B cell (primary cell): Measurements from ENCODE around the gene CBX8. TPM values are rescaled to one million over a fixed set of nuclear protein-coding genes. Genes with fewer than 3 reads are reported as not detected.
A peak's percentile ranks its signal among the peaks of the same experiment; 100 is the strongest.

Experiments used
- ATAC-seq: fragments of 200-7000 bp; cut with Tn5 transposase; one replicate; pipeline ENCODE4 v1.10.0; 2021; ENCODE audit warnings: low read depth, mild to moderate bottlenecking, moderate number of reproducible peaks, moderate library complexity
- CTCF ChIA-PET: fragments of 350-600 bp; sonication (Branson Sonifier 250); formaldehyde crosslinking; loops from one replicate; lab custom pipeline; 2021; ENCODE audit warnings: antibody characterized with exemption, inconsistent platforms; lab: Charles Lee
- POLR2A ChIA-PET: fragments of 350-600 bp; sonication (Branson Sonifier 250); formaldehyde crosslinking; loops from one replicate; lab custom pipeline; 2021; ENCODE audit warnings: antibody characterized with exemption; lab: Charles Lee
- DNase-seq: peaks from one replicate; pipeline ENCODE4 v3.0.0; 2013
- H2AFZ ChIP-seq: 2 replicates; pipeline ENCODE4 v1.6.1; 2012; ENCODE audit warnings: mild to moderate bottlenecking, low read depth, low read length; ENCODE audit not compliant: insufficient read depth, poor library complexity, severe bottlenecking
- H3K27ac ChIP-seq, 2 donors: 1 replicate in 1 of 2; 2 replicates in 1 of 2; pipeline ENCODE4 v1.5.1; 2012 to 2013; ENCODE audit warnings: low read length in 2 of 2, mild to moderate bottlenecking in 2 of 2, moderate library complexity in 1 of 2
- H3K27me3 ChIP-seq, 4 experiments: fragments of 200-600 bp in 1 of 4; sonication (generic) in 1 of 4; replicated peaks in 1 of 4; 1 replicate in 2 of 4; 2 replicates in 2 of 4; pipeline versions ENCODE4 v1.6.1 to v1.7.0; 2013 to 2016; ENCODE audit warnings: low read length in 3 of 4, mild to moderate bottlenecking in 2 of 4, mixed read lengths in 1 of 4, moderate library complexity in 1 of 4; ENCODE audit not compliant: insufficient read depth in 4 of 4, control insufficient read depth in 3 of 4; ENCODE audit errors: control extremely low read depth in 1 of 4
- H3K36me3 ChIP-seq, 2 experiments: replicated peaks in 1 of 2; 1 replicate in 1 of 2; 2 replicates in 1 of 2; pipeline versions ENCODE4 v1.6.1 to v1.7.1; 2013; ENCODE audit warnings: low read length in 1 of 2; ENCODE audit not compliant: insufficient read depth in 2 of 2, control insufficient read depth in 1 of 2; ENCODE audit errors: control extremely low read depth in 1 of 2, extremely low read depth in 1 of 2
- H3K4me1 ChIP-seq, 2 donors: fragments of 200-600 bp in 1 of 2; sonication (generic) in 1 of 2; 1 replicate in 1 of 2; 2 replicates in 1 of 2; pipeline versions ENCODE4 v1.5.1 to v1.6.1; 2013 to 2017; ENCODE audit warnings: low read length in 2 of 2; ENCODE audit not compliant: control insufficient read depth in 2 of 2, insufficient read depth in 2 of 2
- H3K4me2 ChIP-seq: replicated peaks from 2 replicates; pipeline ENCODE3; 2012; ENCODE audit warnings: mild to moderate bottlenecking, low read depth, low read length; ENCODE audit not compliant: poor library complexity, severe bottlenecking
- H3K4me3 ChIP-seq, 5 experiments: fragments of 200-600 bp in 1 of 5; sonication (generic) in 1 of 5; 1 replicate in 3 of 5; 2 replicates in 2 of 5; pipeline versions ENCODE4 v1.5.1 to v1.7.0; 2011 to 2016; ENCODE audit warnings: low read length in 4 of 5, mild to moderate bottlenecking in 4 of 5, low read depth in 2 of 5, control low read depth in 1 of 5, moderate library complexity in 1 of 5; ENCODE audit not compliant: insufficient read depth in 1 of 5; ENCODE audit errors: control extremely low read depth in 1 of 5, extremely low read depth in 1 of 5
- H3K79me2 ChIP-seq: fragments of 200-600 bp; sonication (generic); one replicate; pipeline ENCODE4 v1.6.0; 2016; ENCODE audit warnings: low read length; ENCODE audit not compliant: control insufficient read depth, insufficient read depth
- H3K9ac ChIP-seq: fragments of 200-600 bp; sonication (generic); 2 replicates; pipeline ENCODE4 v1.6.1; 2017; ENCODE audit warnings: mild to moderate bottlenecking, low read length, moderate library complexity
- H3K9me3 ChIP-seq, 3 donors: one replicate each; pipeline versions ENCODE4 v1.6.1 to v1.7.1; 2013; ENCODE audit warnings: low read length in 2 of 3; ENCODE audit not compliant: control insufficient read depth in 2 of 3, insufficient read depth in 1 of 3; ENCODE audit errors: control extremely low read depth in 1 of 3
- H4K20me1 ChIP-seq: 2 replicates; pipeline ENCODE4 v1.6.0; 2012; ENCODE audit warnings: mild to moderate bottlenecking, low read length; ENCODE audit not compliant: insufficient read depth, control insufficient read depth, poor library complexity, severe bottlenecking
- H3K27ac Mint-ChIP-seq: one replicate; pipeline ENCODE4 v1.8.0; 2021; ENCODE audit warnings: mixed read lengths
- H3K27me3 Mint-ChIP-seq: one replicate; pipeline ENCODE4 v1.8.0; 2021; ENCODE audit warnings: mixed read lengths
- H3K4me1 Mint-ChIP-seq: one replicate; pipeline ENCODE4 v1.8.0; 2021; ENCODE audit warnings: mixed read lengths
- H3K4me3 Mint-ChIP-seq: one replicate; pipeline ENCODE4 v1.8.0; 2021; ENCODE audit warnings: mixed read lengths
- H3K9me3 Mint-ChIP-seq: one replicate; pipeline ENCODE4 v1.8.0; 2022; ENCODE audit warnings: mixed read lengths; ENCODE audit not compliant: insufficient read depth
- EZH2 ChIP-seq: IDR thresholded peaks from 2 replicates; pipeline ENCODE4 v1.6.1; 2012; ENCODE audit warnings: borderline replicate concordance, low read depth, mild to moderate bottlenecking, moderate library complexity, low read length; ENCODE audit not compliant: insufficient read depth, poor library complexity, severe bottlenecking
- WGBS: methylation state at CpG from one replicate; pipeline ENCODE4 v1.1.5; 2013; ENCODE audit warnings: missing lambda C conversion rate; ENCODE audit not compliant: insufficient coverage; 5-methylcytosine and 5-hydroxymethylcytosine counted together
- intact Hi-C: fragments of 100-400 bp; cut with micrococcal nuclease; formaldehyde crosslinking; loops from one replicate; pipeline ENCODE4 v1.10.0; 2022
- polyA plus RNA-seq: library from polyadenylated mRNA; depleted of rRNA; stranded (reverse); fragments of >200 nt; gene quantifications from 2 replicates; pipeline ENCODE4 v1.2.3, GENCODE V29; 2012
- total RNA-seq, 2 donors: library from RNA; stranded (reverse); fragments of 120-200 nt in 1 of 2; gene quantifications; 1 replicate in 1 of 2; 2 replicates in 1 of 2; pipeline versions ENCODE4 v1.2.3 to v1.2.4, GENCODE V29; 2013 to 2022
- TF ChIP-seq, protein P1 (sequence below): fragments of 200-600 bp; IDR thresholded peaks from one replicate; pipeline ENCODE4 v1.8.0; 2022; ENCODE audit warnings: antibody characterized with exemption, mild to moderate bottlenecking

CBX8 gene
- total and polyA plus RNA-seq, 2 donors (not counting 1 experiment from before 2014, with no cell fraction given): 0.31 to 6.8 TPM

DNA sequence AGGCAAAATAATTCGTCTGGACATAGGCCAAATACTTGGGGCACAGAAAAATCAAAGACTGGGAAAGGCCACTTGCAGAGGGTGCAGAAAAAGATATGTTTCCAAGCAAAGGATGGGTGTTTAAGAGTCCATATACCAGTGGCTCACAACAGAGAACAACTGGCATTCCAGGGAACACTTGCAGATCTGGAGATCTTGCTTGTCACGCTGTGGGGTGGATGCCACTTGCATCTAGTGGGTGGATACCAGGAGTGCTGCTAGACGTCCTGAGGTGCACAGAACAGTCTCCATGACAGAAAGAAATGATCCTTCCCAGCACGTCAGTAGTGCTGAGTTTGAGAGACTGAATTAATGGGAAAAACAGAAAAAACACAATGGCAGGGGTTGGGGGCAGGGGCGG lies 8.4 kb downstream of the CBX8 start:
- no peak for TF ChIP-seq EZH2
- TF ChIP-seq, protein P1, sequence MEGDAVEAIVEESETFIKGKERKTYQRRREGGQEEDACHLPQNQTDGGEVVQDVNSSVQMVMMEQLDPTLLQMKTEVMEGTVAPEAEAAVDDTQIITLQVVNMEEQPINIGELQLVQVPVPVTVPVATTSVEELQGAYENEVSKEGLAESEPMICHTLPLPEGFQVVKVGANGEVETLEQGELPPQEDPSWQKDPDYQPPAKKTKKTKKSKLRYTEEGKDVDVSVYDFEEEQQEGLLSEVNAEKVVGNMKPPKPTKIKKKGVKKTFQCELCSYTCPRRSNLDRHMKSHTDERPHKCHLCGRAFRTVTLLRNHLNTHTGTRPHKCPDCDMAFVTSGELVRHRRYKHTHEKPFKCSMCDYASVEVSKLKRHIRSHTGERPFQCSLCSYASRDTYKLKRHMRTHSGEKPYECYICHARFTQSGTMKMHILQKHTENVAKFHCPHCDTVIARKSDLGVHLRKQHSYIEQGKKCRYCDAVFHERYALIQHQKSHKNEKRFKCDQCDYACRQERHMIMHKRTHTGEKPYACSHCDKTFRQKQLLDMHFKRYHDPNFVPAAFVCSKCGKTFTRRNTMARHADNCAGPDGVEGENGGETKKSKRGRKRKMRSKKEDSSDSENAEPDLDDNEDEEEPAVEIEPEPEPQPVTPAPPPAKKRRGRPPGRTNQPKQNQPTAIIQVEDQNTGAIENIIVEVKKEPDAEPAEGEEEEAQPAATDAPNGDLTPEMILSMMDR: no peak
- POLR2A ChIA-PET: no interaction called here

DNA sequence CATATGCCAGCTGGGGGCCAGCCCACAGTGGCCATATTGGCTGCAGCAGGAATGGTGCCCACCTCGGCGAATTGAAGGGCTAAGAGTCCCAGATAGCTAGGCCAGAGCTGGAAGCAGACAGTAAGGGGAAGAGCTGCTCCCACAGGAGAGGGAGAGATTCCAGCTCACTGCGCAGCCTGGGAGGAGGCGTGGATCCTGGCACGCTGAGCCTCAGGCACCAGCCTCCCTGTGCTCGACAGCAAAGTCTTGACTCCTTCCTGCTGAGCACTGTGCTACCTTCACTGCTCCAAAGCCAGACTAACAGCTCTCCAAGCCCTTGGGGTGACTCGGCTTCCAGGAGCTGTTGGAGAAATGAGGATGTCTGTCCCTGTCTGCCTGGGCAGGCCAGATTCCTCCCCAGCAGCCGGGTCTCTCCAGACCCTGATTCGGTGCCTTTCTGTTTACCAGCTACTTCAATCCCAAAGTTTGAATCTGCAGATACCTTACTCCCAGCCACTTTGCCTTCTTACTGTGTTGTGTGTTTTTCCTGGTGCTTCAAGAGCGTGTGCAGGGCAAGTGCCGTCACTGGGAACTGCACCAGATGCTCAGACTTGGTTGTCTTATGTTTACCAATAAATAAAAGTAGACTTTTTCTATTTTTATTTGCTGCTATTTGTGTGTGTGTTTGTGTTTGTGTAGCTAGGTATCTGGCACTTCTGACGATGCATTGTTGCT lies 9.8 kb downstream of the CBX8 start:
- intact Hi-C loops: loop anchor here (5.0 kb wide), 1 partner anchor 130 kb away; no protein-coding TSS in a partner anchor
- peaks cover 13% of the 10 kb centered on the region for H4K20me1 ChIP-seq
- H3K9me3 Mint-ChIP-seq: no peaks in the 10 kb centered on the region
- no peaks in the 10 kb centered on the region for H3K36me3 ChIP-seq
- no peak overlapping the region for H3K4me3 Mint-ChIP-seq
- peaks cover 30 to 31% of the 10 kb centered on the region in 2 donors for H3K4me1 ChIP-seq
- H3K79me2 ChIP-seq: no peaks in the 10 kb centered on the region
- no peak overlapping the region for H3K4me3 ChIP-seq
- TF ChIP-seq EZH2: no peak
- TF ChIP-seq, protein P1: no peak
- peaks cover 0 to 76% (median 45%) of the 10 kb centered on the region in 4 experiments for H3K27me3 ChIP-seq
- 94% methylated on average over 7 of the region's 12 CpGs for WGBS
- CTCF ChIA-PET: interaction anchor here (0.9 to 1.4 kb wide), 5 partner anchors 13 to 184 kb away, joined by 3 to 4 read pairs (median 4); no protein-coding TSS in a partner anchor
- H3K27ac ChIP-seq: no peak overlapping the region
- peaks cover 0 to 34% (median 0%) of the 10 kb centered on the region in 3 donors for H3K9me3 ChIP-seq
- no peak overlapping the region for H2AFZ ChIP-seq
- POLR2A ChIA-PET: interaction anchor here (0.5 to 0.8 kb wide), 4 partner anchors 10 to 1626 kb away, joined by 3 to 6 read pairs (median 4); partner anchors contain the start of gene CBX8
- peaks cover 56% of the 10 kb centered on the region for H3K27me3 Mint-ChIP-seq
- H3K27ac Mint-ChIP-seq: no peak overlapping the region
- no peak overlapping the region for H3K4me2 ChIP-seq
- DNase-seq (no peak), ATAC-seq (no peak)
- H3K4me1 Mint-ChIP-seq: peaks cover 8% of the 10 kb centered on the region
- H3K9ac ChIP-seq: no peak overlapping the region

More for the DNA sequence above, 8.4 kb downstream of the CBX8 start:
- DNase-seq (no peak), ATAC-seq (no peak)
- intact Hi-C loops: loop anchor here (2.0 to 5.0 kb wide), 2 partner anchors 129 to 182 kb away; no protein-coding TSS in a partner anchor
- Histone ChIP-seq H2AFZ (no peak overlapping the region), H3K27me3 (peaks cover 0 to 76% (median 46%) of the 10 kb centered on the region in 4 experiments), H3K27ac (no peak overlapping the region), H3K4me2 (no peak overlapping the region), H3K4me3 (no peak overlapping the region), H3K36me3 (no peaks in the 10 kb centered on the region), H4K20me1 (peaks cover 13% of the 10 kb centered on the region), H3K79me2 (no peaks in the 10 kb centered on the region), H3K9me3 (peaks cover 0 to 45% (median 0%) of the 10 kb centered on the region in 3 donors), H3K9ac (no peak overlapping the region), H3K4me1 (peaks cover 28 to 29% of the 10 kb centered on the region in 2 donors)
- WGBS: 94% methylated on average over 4 of the region's 5 CpGs
- peaks cover 11% of the 10 kb centered on the region for H3K4me1 Mint-ChIP-seq
- H3K27ac Mint-ChIP-seq: no peak overlapping the region
- peak overlapping the region; percentile 13 for H3K4me3 Mint-ChIP-seq
- CTCF ChIA-PET: interaction anchor here (1.0 to 3.5 kb wide), 11 partner anchors 11 to 220 kb away, joined by 3 to 30 read pairs (median 8); partner anchors contain the start of gene CBX2
- H3K9me3 Mint-ChIP-seq: no peaks in the 10 kb centered on the region
- peaks cover 50% of the 10 kb centered on the region for H3K27me3 Mint-ChIP-seq
